ENCODE results near the gene TMEM202.
A peak's percentile ranks its signal among the peaks of the same experiment; 100 is the strongest.

TMEM202 gene

DNA sequence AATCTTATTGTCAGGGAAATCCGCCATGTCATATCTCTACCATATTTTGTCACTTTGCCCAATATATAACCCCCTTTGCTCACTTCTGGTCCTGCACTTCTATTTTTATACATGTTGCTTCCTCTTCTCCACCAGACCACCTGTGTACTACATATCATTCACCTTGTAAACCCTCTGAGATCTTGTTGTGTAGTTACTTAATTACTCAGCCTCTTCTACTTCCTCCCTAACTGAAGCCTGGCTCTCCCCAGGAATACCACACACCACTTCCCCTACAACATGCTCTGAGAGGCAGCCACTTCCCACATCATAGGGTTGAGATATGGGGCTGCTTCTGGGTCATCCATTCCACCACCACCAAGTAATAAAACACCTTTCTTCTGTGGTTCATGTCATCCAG is 32.3 kb upstream of the TMEM202 start:
- DNase-seq (ENCODE audit: low read depth), result no peak

DNA sequence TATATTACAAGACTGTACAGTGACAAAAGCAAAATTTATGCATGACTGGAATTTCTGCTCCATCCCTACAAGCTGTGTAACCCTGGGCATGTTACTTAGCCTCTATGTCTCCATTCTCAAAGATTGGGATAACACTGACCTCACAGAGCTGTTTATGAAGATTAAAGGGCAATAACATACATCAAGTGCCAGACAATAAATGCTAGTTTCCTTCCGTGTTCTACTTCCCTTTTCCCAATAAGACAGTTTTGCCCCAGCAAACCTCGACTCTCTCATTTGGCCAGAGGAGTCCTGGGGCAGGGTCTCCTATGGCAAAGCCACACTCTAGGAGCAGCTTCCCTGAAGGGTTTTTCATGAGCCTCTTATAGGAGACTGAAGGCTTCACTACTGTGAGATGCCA is 29.8 kb upstream of the TMEM202 start:
- TF ChIP-seq, protein P1, sequence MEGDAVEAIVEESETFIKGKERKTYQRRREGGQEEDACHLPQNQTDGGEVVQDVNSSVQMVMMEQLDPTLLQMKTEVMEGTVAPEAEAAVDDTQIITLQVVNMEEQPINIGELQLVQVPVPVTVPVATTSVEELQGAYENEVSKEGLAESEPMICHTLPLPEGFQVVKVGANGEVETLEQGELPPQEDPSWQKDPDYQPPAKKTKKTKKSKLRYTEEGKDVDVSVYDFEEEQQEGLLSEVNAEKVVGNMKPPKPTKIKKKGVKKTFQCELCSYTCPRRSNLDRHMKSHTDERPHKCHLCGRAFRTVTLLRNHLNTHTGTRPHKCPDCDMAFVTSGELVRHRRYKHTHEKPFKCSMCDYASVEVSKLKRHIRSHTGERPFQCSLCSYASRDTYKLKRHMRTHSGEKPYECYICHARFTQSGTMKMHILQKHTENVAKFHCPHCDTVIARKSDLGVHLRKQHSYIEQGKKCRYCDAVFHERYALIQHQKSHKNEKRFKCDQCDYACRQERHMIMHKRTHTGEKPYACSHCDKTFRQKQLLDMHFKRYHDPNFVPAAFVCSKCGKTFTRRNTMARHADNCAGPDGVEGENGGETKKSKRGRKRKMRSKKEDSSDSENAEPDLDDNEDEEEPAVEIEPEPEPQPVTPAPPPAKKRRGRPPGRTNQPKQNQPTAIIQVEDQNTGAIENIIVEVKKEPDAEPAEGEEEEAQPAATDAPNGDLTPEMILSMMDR (IDR thresholded peaks at IDR 0.05; ENCODE audit: control insufficient read depth, extremely low read depth, insufficient read depth), result no peak
- DNase-seq (ENCODE audit: low read depth), result no peak
- no peak overlapping the region for H3K4me3 ChIP-seq (ENCODE audit: low read depth, low read length)

More for the DNA sequence above, 32.3 kb upstream of the TMEM202 start:
- H3K4me3 ChIP-seq (ENCODE audit: low read depth, low read length), result no peak overlapping the region
- TF ChIP-seq, protein P1 (IDR thresholded peaks at IDR 0.05; ENCODE audit: control insufficient read depth, extremely low read depth, insufficient read depth), result no peak

DNA sequence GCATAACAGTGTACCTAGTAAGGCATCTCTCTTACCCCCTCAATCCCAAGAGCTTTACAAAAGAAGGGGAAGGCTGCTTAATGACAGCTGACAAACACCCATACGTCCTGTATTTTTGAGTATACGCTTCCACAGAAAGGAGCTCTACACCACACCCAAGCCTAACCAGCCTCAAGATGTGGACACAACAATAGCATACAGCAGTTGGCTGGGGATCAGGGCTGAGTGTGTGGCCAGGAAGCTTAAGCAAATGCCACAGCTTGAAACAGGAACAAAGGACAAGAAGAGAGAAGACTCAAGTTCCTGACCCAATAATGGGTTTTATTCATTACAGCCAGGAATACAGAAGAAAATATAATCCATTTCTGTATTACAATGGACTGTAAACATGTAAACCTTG is 29.2 kb upstream of the TMEM202 start:
- TF ChIP-seq, protein P1 (IDR thresholded peaks at IDR 0.05; ENCODE audit: control insufficient read depth, extremely low read depth, insufficient read depth), result no peak
- DNase-seq (ENCODE audit: low read depth), result no peak
- no peak overlapping the region for H3K4me3 ChIP-seq (ENCODE audit: low read depth, low read length)

DNA sequence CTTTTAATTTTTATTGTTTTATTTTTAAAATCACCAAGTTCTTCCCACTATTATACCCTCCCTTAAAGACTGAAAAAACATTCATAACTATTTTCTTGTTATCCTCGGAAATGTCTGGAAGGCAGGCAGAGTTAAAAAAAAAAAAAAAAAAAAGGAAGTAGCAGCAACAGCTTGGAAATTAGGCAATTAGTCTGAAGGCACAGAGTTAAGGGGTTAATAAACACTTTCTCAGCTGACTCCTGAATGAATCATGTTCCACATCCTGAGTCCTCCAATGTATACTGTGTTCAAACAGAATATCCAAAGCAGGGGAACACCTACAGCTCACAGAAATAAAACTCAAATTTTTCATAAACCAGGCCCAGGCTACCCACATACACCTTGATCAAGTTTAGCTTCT is 28.1 kb upstream of the TMEM202 start:
- TF ChIP-seq, protein P1 (IDR thresholded peaks at IDR 0.05; ENCODE audit: control insufficient read depth, extremely low read depth, insufficient read depth), result no peak
- no peak for DNase-seq (ENCODE audit: low read depth)
- H3K4me3 ChIP-seq (ENCODE audit: low read depth, low read length), result no peak overlapping the region

DNA sequence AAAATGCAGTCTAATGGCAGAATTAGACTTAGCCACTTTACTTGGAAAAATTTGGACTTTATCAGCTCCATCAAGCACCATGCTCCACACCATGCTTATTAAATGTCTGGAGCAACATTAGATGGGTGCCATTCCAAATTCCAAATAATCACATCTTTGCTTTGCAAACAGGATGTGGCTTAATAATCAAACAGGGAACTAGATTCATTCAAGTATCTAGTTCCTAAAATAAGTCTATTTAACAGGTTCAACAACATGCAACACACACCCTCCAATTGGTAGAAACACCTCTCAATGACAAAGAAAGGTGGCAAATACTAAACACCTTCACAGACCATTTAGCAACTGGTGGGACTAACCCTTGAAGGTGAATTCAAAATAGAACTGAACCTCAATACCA is 25.7 kb upstream of the TMEM202 start:
- no peak overlapping the region for H3K4me3 ChIP-seq (ENCODE audit: low read depth, low read length)
- TF ChIP-seq, protein P1 (IDR thresholded peaks at IDR 0.05; ENCODE audit: control insufficient read depth, extremely low read depth, insufficient read depth), result no peak
- DNase-seq (ENCODE audit: low read depth), result no peak

DNA sequence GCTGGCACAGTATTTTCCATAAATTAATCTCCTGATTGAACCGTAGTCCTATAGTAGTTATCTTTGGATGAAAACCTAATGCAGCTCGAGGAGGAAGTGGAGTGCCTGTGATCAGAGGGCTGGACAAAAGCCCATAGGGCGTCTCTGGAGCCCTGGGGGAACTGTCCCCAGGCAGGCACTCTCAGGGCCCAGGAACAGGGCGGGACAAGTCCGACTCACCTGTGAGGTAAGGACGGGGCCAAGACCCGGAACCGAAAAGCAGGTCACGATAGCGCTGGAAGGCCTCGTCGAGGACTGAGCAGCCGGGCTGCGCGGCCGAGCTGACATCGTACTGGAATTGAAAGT is 22.6 kb upstream of the TMEM202 start:
- peak; percentile 59 for DNase-seq (ENCODE audit: low read depth)
- H3K4me3 ChIP-seq (ENCODE audit: low read depth, low read length), result peak overlapping the region; percentile 82
- TF ChIP-seq, protein P1 (IDR thresholded peaks at IDR 0.05; ENCODE audit: control insufficient read depth, extremely low read depth, insufficient read depth), result no peak

DNA sequence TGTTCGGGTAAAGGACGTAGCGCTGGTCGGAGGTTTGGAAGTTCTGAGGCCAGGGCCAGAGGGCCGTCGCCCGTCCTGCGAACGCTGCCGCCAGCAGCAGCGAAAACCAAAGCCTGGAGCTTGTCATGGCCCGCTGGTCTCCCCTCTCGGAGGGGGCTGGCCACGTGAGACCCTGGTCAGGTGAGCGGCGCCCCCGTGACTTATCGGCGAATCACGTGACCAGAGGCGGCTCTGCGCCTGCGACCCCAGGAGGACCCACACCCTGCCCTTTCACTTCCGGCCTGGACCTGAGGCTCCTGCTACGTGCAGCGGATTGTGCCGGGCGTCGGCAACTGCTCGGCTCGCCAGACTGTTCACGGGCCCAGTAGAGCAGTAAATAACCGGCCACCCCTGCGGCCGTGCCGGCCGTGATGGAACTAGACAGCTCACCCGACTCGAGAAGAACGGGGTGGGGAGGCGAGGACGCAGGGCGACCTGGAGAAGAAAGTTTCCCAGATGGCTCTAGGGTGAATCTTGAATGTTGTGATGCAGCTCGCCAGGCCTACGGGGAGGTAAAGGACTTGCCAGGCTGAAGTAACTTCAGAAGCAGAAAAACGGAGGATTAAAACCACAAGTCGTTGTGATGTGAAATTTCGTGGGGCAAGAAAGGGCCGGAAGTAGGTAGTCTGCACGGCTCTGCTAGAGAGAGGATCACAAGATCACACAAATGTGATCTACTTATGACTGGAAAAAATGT is 22.1 kb upstream of the TMEM202 start, which contains the start of gene HEXA:
HEXA (minus strand) TSS at position 169 of the 736 bp plus-strand sequence; CDS start at position 127, 42 bp downstream.
- peak; percentile 89 for DNase-seq (ENCODE audit: low read depth)
- peak within 1 kb of the TSS; percentile 82 for H3K4me3 ChIP-seq (ENCODE audit: low read depth, low read length)
- TF ChIP-seq, protein P1 (IDR thresholded peaks at IDR 0.05; ENCODE audit: control insufficient read depth, extremely low read depth, insufficient read depth), result no peak
